Naive B cell (primary cell): ENCODE data around the gene MMP8. TPM values are rescaled to one million over a fixed set of nuclear protein-coding genes. Genes with fewer than 3 reads are reported as not detected.
"Not testable (repeated sequence)": the region's sequence is repeated elsewhere in the genome, so short reads cannot be mapped to it uniquely, and the experiment has no call there.

Source experiments
- ATAC-seq, 2 donors: fragments of 150-1000 bp; cut with Tn5 transposase; 2 replicates each; pipeline ENCODE4 v1.10.0; 2021; ENCODE audit warnings: low read depth in 2 of 2, mild to moderate bottlenecking in 2 of 2, moderate library complexity in 2 of 2
- DNase-seq: peaks from one replicate; pipeline ENCODE4 v3.0.0; 2022
- H3K27ac Mint-ChIP-seq, 6 donors: one replicate each; pipeline ENCODE4 v1.8.0; 2020 to 2022; ENCODE audit warnings: mild to moderate bottlenecking in 6 of 6, mixed read lengths in 6 of 6, moderate library complexity in 5 of 6, inconsistent platforms in 2 of 6
- H3K27me3 Mint-ChIP-seq, 3 donors: one replicate each; pipeline ENCODE4 v1.8.0; 2021 to 2022; ENCODE audit warnings: mixed read lengths in 3 of 3, mild to moderate bottlenecking in 1 of 3
- H3K36me3 Mint-ChIP-seq, 2 donors: one replicate each; pipeline ENCODE4 v1.8.0; 2020 to 2022; ENCODE audit warnings: mixed read lengths in 2 of 2, inconsistent platforms in 1 of 2, mild to moderate bottlenecking in 1 of 2
- H3K4me1 Mint-ChIP-seq, 3 donors: one replicate each; pipeline ENCODE4 v1.8.0; 2020 to 2022; ENCODE audit warnings: mixed read lengths in 3 of 3, inconsistent platforms in 1 of 3, mild to moderate bottlenecking in 1 of 3, moderate library complexity in 1 of 3
- H3K4me3 Mint-ChIP-seq, 8 donors: one replicate each; pipeline ENCODE4 v1.8.0; 2020 to 2022; ENCODE audit warnings: mild to moderate bottlenecking in 8 of 8, mixed read lengths in 8 of 8, moderate library complexity in 8 of 8, inconsistent platforms in 2 of 8
- H3K9me3 Mint-ChIP-seq, 7 donors: one replicate each; pipeline ENCODE4 v1.8.0; 2020 to 2022; ENCODE audit warnings: mixed read lengths in 7 of 7, mild to moderate bottlenecking in 5 of 7, inconsistent platforms in 2 of 7, moderate library complexity in 1 of 7
- polyA plus RNA-seq, 6 donors: library from polyadenylated mRNA; unstranded; fragments of 300-500 nt; fragmentation: Illumina TruSeq; gene quantifications; one replicate each; pipeline ENCODE4 v1.2.3, GENCODE V29; 2021; ENCODE audit warnings: low read depth in 6 of 6

Gene MMP8
- polyA plus RNA-seq, 6 donors from 2014 or later = 0.37 TPM; not detected in 5

DNA sequence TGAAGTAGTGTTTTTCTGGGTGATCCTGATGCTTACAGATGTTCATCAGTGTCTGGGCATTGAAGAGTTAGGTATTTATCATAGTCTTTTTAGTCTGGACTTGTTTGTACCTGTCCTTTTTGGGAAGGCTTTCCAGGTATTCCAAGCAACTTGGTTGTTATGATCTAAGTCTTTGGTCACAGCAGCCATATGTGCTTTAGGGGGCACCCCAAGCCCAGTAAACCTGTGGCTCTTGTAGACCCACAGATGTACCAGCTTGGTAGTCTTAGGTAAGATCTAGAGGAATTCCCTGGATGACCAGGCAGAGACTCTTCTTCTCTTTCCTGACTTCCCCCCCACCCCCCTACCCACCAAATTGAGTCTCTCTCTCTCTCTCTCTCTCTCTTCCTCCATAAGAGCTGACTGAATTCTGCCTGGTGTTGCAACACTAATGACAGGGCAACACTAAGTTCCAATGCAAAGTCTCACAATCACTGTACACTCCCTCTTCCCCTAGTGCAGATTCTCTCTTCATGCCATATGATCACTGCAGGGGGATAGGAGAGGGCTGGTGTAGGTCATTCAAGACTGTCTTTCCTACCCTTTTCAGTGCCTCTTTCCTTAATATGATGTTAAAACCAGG is 24.5 kb upstream of the MMP8 start:
- Mint-ChIP-seq H3K27me3 (peaks cover 12 to 32% (median 18%) of the 10 kb centered on the region in 3 donors), H3K36me3 (peaks cover 0 to 10% of the 10 kb centered on the region in 2 donors), H3K9me3 (peaks cover 5 to 17% (median 13%) of the 10 kb centered on the region in 7 donors), H3K27ac (no peak overlapping the region), H3K4me3 (no peak overlapping the region), H3K4me1 (no peaks in the 10 kb centered on the region)
- no peak for ATAC-seq
- no peak for DNase-seq

DNA sequence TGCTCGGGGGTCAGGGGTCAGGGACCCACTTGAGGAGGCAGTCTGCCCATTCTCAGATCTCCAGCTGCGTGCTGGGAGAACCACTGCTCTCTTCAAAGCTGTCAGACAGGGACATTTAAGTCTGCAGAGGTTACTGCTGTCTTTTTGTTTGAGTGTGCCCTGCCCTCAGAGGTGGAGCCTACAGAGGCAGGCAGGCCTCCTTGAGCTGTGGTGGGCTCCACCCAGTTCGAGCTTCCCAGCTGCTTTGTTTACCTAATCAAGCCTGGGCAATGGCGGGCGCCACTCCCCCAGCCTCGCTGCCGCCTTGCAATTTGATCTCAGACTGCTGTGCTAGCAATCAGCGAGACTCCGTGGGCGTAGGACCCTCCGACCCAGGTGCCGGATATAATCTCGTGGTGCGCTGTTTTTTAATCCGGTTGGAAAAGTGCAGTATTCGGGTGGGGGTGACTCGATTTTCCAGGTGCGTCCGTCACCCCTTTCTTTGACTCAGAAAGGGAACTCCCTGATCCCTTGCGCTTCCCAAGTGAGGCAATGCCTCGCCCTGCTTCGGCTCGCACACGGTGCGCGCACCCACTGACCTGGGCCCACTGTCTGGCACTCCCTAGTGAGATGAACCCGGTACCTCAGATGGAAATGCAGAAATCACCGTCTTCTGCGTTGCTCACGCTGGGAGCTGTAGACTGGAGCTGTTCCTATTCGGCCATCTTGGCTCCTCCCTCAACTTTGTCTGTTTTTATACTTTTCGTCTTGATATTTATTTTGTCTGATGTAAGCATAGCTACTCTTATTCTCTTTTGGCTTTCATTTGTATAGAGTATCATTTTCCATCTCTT is 22.2 kb upstream of the MMP8 start:
- not testable (repeated sequence) for ATAC-seq, H3K4me3 Mint-ChIP-seq, H3K27ac Mint-ChIP-seq, DNase-seq, H3K4me1 Mint-ChIP-seq
- peaks cover 5 to 17% (median 13%) of the 10 kb centered on the region in 7 donors for H3K9me3 Mint-ChIP-seq
- H3K27me3 Mint-ChIP-seq = peaks cover 5 to 24% (median 18%) of the 10 kb centered on the region in 3 donors
- peaks cover 0 to 10% of the 10 kb centered on the region in 2 donors for H3K36me3 Mint-ChIP-seq

DNA sequence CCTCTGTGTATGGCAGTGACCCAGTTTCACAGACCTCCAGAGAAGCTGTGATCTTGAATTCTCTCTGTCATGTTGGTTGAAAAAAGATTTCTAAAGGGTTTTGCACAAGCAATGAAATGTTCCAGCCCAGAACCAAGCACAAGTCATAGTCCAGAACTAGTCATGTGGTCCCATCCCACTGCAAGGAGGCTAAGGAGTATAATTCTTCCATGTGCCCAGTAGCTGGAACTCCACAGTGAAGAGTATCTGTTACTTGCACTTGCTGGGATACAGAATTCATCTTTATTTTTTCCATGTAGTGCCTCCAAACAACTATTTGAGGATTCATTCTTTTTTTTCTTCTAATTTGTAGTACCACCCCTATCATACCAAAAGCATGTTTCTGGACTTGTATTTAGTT is 9.9 kb upstream of the MMP8 start:
- no peaks in the 10 kb centered on the region for H3K4me1 Mint-ChIP-seq
- H3K27me3 Mint-ChIP-seq = peaks cover 16 to 28% (median 17%) of the 10 kb centered on the region in 3 donors
- no peak overlapping the region for H3K4me3 Mint-ChIP-seq
- ATAC-seq (no peak), DNase-seq (no peak)
- H3K27ac Mint-ChIP-seq = no peak overlapping the region
- no peaks in the 10 kb centered on the region for H3K36me3 Mint-ChIP-seq
- peaks cover 0 to 13% (median 4%) of the 10 kb centered on the region in 7 donors for H3K9me3 Mint-ChIP-seq

DNA sequence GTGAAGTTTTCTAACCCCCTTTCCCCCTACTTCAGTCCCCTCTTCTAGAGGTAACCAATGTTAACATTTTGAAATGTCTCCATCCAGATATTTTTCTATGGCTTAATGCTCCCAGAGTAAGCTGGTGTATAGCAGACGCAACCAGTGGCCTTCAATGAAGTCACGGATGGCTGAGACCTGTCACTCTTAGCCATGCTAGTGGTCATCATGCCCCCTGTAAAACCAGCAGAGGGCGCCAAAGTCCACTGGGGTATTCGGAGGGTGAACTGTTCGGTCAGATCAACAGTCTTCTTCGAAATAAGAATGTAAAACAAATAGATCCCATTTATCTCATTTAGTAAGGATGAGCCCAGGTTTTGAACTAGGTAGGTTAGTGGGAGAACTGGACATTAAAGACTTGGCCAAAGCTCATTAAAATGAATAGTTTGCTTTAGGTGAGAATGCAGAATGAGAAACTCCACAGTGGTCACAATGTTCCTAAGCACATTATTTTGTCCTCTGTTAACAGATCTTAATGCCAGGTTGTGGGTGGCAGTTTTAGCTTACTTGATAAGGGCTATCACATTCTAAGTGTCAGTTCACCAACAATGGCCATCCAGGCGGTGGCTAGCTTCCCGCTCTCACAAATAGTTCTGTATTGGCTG is 8.6 kb upstream of the MMP8 start:
- Mint-ChIP-seq H3K36me3 (no peaks in the 10 kb centered on the region), H3K4me3 (no peak overlapping the region), H3K4me1 (no peaks in the 10 kb centered on the region), H3K27me3 (peaks cover 6 to 24% (median 11%) of the 10 kb centered on the region in 3 donors), H3K9me3 (peaks cover 0 to 4% (median under 1%) of the 10 kb centered on the region in 7 donors), H3K27ac (peak overlapping the region in 2 of 6 donors; percentile 39 to 48)
- ATAC-seq (no peak), DNase-seq (no peak)

DNA sequence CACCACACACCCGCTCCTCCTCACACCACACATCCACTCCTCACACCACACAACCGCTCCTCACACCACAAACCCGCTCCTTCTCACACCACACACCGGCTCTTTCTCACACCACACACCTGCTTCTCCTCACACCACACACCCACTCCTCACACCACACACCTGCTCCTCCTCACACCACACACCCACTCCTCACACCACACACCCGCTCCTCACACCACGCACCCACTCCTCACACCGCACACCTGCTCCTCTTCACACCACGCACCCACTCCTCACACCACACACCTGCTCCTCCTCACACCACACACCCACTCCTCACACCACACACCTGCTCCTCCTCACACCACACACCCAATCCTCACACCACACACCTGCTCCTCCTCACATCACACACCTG is 6.2 kb upstream of the MMP8 start:
- not testable (repeated sequence) for DNase-seq, H3K9me3 Mint-ChIP-seq, H3K4me1 Mint-ChIP-seq, H3K27me3 Mint-ChIP-seq, H3K27ac Mint-ChIP-seq, H3K4me3 Mint-ChIP-seq, ATAC-seq, H3K36me3 Mint-ChIP-seq

DNA sequence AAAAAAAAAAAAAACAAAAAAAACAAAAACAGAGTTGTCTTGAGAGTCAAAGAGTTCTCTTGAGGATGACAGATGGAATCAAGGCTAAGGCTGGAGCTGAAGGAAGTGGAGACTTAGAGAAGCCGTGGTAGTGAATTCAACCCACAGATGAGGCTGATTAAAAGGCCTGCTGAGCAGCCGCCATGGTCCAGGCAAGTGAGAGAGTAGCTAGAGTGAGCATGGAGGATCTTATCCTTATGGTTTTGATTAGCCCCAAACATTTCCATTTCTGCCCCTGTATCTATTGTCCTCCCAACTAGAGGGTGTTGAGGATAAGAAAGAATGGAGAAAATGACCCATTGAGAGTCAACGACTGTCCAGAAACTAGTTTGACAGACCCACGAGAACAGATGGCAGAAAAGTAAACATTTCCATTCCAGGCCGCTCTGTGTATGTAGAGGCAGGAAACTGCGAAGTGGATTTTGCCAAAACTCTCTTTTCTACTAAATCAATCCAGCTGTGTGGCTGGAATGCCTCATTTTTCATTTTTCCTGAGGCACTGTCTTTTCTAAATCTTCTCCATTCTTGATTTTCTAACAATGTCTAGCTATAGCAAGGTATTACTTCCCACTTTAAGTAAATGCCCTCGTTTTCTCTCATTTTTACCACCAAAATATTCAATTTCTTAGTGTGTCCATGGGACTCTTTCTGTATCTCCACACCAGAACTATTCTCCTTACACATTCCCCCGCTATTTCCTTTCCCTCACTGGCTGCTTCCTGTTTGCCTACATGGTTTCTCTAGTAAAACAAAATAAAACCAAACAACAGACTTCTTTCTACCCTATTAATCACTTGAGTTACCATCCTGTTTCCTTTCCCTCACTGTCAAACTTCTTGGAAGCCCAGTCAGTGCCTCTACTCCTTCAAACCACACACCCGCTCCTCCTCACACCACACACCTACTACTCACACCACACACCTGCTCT is 5.4 kb upstream of the MMP8 start:
- Mint-ChIP-seq H3K36me3 (no peaks in the 10 kb centered on the region), H3K9me3 (peaks cover 0 to 3% (median 0%) of the 10 kb centered on the region in 7 donors), H3K4me1 (no peaks in the 10 kb centered on the region), H3K4me3 (no peak overlapping the region), H3K27me3 (peaks cover 0 to 7% (median 0%) of the 10 kb centered on the region in 3 donors), H3K27ac (no peak overlapping the region)
- ATAC-seq = no peak
- DNase-seq = no peak

DNA sequence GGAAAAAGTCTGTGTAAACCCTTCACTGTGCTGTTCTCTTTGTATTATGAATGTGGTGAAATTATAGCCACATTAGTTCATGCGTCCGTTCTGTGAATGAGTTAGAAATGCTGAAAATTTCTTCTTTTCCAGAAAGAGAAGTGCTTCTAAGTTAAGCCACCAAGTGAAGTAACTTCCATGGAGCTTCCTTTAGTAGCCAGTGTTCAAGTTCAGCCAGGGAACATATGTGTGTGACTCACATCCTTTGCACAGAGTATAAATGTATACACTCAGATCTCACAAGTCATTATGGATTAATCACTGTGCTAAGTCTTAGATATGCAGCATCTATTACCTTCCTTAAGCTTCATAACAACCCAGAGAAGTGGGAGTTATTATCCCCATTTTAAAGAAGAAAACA is 3.1 kb upstream of the MMP8 start:
- Mint-ChIP-seq H3K9me3 (peaks cover 0 to 10% (median 0%) of the 10 kb centered on the region in 7 donors), H3K27me3 (no peaks in the 10 kb centered on the region), H3K4me3 (no peak overlapping the region), H3K4me1 (no peaks in the 10 kb centered on the region), H3K27ac (no peak overlapping the region), H3K36me3 (no peaks in the 10 kb centered on the region)
- ATAC-seq = no peak
- DNase-seq = no peak

DNA sequence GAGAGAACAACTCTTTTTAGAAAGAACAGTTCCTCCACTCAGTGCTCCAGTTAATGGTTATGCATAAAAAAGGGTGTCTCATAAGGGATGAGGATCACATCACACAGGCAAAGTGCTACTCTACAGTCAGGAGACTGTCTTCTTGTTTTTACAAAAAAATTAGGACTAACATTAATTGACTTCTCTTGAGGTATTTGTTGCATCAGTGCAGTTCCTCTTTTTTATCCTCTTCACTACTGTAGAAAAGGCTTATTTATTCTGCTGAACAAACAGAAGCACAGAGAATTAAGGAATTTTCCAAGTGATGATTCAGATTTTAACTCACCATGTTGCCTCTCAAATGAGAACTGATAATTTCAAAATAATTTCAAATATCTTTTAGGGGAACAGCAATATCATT is 1.9 kb downstream of the MMP8 start:
- H3K9me3 Mint-ChIP-seq = peaks cover 0 to 10% (median 5%) of the 10 kb centered on the region in 7 donors
- DNase-seq (no peak), ATAC-seq (no peak)
- H3K4me1 Mint-ChIP-seq = no peaks in the 10 kb centered on the region
- H3K27me3 Mint-ChIP-seq = peaks cover 6 to 27% (median 14%) of the 10 kb centered on the region in 3 donors
- no peak overlapping the region for H3K27ac Mint-ChIP-seq
- H3K36me3 Mint-ChIP-seq = peaks cover 0 to 7% of the 10 kb centered on the region in 2 donors
- H3K4me3 Mint-ChIP-seq = no peak overlapping the region

DNA sequence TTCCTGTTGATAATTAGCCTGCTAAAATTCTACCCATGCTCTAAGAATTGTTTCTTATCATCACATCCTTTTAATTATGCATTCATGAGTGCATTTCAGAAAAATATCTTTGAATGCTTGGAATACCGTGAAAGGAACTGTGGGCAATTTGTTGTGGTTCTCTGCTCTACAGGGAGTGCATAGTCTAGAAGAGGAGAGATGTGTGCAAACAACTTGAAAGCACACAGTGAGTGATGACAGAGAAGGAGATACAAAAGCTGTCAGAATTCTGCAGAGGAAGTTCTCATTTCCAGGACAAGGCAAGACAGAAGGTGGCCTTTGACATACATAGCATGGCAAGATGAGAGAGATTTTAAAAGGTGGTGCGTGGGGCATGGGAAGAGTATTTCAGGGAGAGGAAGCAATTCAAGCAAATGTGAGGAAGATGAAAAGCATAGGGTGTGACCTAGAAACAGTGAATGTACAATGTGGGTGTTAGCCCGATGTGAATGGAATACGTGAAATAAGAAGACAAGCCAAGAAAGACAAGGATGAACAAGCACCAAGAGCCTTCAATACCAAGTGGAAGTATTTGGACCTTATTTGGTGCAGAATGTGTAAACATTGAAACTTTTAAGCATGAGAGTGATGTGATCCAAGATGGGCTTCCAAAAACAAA is 5.0 kb downstream of the MMP8 start:
- peak overlapping the region in 1 of 6 donors; percentile 45 for H3K27ac Mint-ChIP-seq
- peaks cover 11 to 27% (median 14%) of the 10 kb centered on the region in 3 donors for H3K27me3 Mint-ChIP-seq
- DNase-seq (no peak), ATAC-seq (no peak)
- H3K36me3 Mint-ChIP-seq = peaks cover 0 to 7% of the 10 kb centered on the region in 2 donors
- no peak overlapping the region for H3K4me3 Mint-ChIP-seq
- peaks cover 0 to 10% (median 5%) of the 10 kb centered on the region in 7 donors for H3K9me3 Mint-ChIP-seq
- H3K4me1 Mint-ChIP-seq = peaks cover 0 to 9% (median 5%) of the 10 kb centered on the region in 3 donors

DNA sequence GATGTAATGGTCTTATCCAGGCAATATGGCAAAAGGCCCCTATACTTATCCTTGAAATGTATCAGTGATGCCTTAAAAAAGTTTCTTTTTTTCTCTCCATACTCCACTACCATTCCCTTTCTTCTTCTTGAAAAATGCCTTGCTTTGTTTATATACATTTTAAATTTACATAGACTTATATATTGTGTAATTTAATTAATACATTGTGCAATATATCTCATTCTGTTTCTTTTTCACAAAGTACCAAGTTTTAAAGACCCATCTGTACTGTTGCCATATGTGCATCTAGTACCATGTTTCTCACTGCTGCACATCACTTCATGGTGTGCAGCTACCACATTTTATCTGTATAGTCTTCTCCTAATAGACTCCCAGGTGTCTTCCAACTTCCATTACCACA is 7.5 kb downstream of the MMP8 start:
- Mint-ChIP-seq H3K4me3 (no peak overlapping the region), H3K36me3 (peaks cover 0 to 7% of the 10 kb centered on the region in 2 donors), H3K4me1 (peaks cover 0 to 9% (median 5%) of the 10 kb centered on the region in 3 donors), H3K27ac (no peak overlapping the region), H3K9me3 (peaks cover 0 to 5% (median 0%) of the 10 kb centered on the region in 7 donors), H3K27me3 (peaks cover 23 to 35% (median 23%) of the 10 kb centered on the region in 3 donors)
- no peak for ATAC-seq
- no peak for DNase-seq

DNA sequence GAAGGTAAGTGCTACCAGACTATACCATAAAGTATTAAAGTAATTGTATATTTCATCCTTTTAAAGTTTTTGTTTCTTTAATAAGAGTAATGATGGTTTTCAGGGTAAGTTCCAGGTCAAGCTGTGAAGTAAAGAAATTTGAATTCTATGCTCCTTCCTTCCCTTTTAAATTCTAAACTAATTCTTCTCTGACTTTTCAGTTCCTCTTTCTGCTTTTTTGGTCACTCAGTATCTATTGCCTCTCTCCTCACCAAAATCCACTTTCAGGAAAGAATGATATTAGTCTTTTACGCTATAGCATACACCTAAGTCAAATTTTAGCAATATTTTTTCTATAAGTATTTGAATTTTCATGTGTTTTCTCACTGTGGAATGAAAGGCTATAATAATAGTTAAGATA is 8.2 kb downstream of the MMP8 start:
- Mint-ChIP-seq H3K9me3 (peaks cover 0 to 5% (median 0%) of the 10 kb centered on the region in 7 donors), H3K4me3 (no peak overlapping the region), H3K27ac (no peak overlapping the region), H3K4me1 (peaks cover 0 to 9% (median 5%) of the 10 kb centered on the region in 3 donors), H3K36me3 (peaks cover 0 to 7% of the 10 kb centered on the region in 2 donors), H3K27me3 (peaks cover 22 to 35% (median 27%) of the 10 kb centered on the region in 3 donors)
- DNase-seq (no peak), ATAC-seq (peak in 1 of 2 donors; percentile 35)

DNA sequence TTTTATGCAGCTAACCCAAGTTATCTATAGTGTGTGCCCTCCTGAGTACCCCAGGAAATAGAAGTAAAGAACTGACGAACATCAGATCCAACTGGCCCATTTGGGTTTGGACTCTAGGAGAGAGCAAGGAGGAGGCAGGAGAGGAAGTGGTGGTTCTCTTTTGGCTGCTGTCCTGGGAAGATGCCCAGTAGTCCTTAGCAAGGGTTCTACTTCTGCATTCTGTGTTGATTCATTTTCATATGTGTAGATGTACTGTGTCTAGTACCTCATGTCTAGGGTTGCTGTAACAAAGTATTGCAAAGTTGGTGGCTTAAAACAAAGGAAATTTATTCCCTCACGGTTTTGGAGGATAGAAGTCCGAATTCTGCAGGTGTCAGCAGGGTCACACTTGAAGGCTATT is 12.6 kb downstream of the MMP8 start:
- peaks cover 0 to 9% (median 5%) of the 10 kb centered on the region in 3 donors for H3K4me1 Mint-ChIP-seq
- H3K36me3 Mint-ChIP-seq = no peaks in the 10 kb centered on the region
- ATAC-seq (no peak), DNase-seq (no peak)
- peaks cover 27 to 39% (median 28%) of the 10 kb centered on the region in 3 donors for H3K27me3 Mint-ChIP-seq
- H3K27ac Mint-ChIP-seq = no peak overlapping the region
- H3K4me3 Mint-ChIP-seq = no peak overlapping the region
- H3K9me3 Mint-ChIP-seq = peaks cover 0 to 3% (median 0%) of the 10 kb centered on the region in 7 donors
